A549 (cell line): ENCODE measurements around the gene ACCSL.

ENCODE experiments used
- CHD2 ChIP-seq: fragments of 150-350 bp; IDR thresholded peaks from 2 replicates; pipeline ENCODE4 v1.6.1; 2014; ENCODE audit warnings: low read length; ENCODE audit not compliant: partially characterized antibody
- CTCF ChIP-seq: fragments of >200 bp; sonication (Bioruptor Twin); formaldehyde crosslinking; IDR thresholded peaks from 3 replicates; pipeline ENCODE4 v1.5.1; 2016
- EP300 ChIP-seq, 2 experiments: fragments of >200 bp; sonication (Bioruptor Twin); formaldehyde crosslinking; IDR thresholded peaks; 2 replicates in 1 of 2; 3 replicates in 1 of 2; pipeline ENCODE4 v1.6.1; 2016 to 2017
- KDM5A ChIP-seq: fragments of 200-600 bp; sonication (generic); IDR thresholded peaks from 2 replicates; pipeline ENCODE4 v1.6.1; 2016; ENCODE audit warnings: antibody characterized with exemption, mild to moderate bottlenecking
- MYC ChIP-seq: IDR thresholded peaks from 2 replicates; pipeline ENCODE4 v1.6.1; 2012; ENCODE audit warnings: mild to moderate bottlenecking, inconsistent platforms, low read length, improper control_type of control experiment, borderline replicate concordance
- PBX3 ChIP-seq: IDR thresholded peaks from 2 replicates; pipeline ENCODE4 v1.6.1; 2012
- POLR2A ChIP-seq: IDR thresholded peaks from 2 replicates; pipeline ENCODE4 v1.6.1; 2012; ENCODE audit warnings: mild to moderate bottlenecking, low read length
- REST ChIP-seq: fragments of 200-600 bp; sonication (generic); IDR thresholded peaks from 2 replicates; pipeline ENCODE4 v1.6.1; 2016; ENCODE audit warnings: antibody characterized with exemption, mild to moderate bottlenecking, moderate library complexity

- TF ChIP-seq CTCF: no peak
- no peak for TF ChIP-seq PBX3
- TF ChIP-seq CHD2: no peak
- no peak for TF ChIP-seq POLR2A
- TF ChIP-seq REST: no peak
- TF ChIP-seq EP300 (IDR thresholded peaks at IDR 0.05): no peak
- no peak for TF ChIP-seq MYC
- TF ChIP-seq KDM5A: no peak
These were observed 37.5 kb downstream of the ACCSL start for GRCh38 chr11:44085330-44085729.
